ENCODE data around the gene LPAR1. TPM values are rescaled to one million over a fixed set of nuclear protein-coding genes. Genes with fewer than 3 reads are reported as not detected.

The LPAR1 gene
- total and polyA plus RNA-seq, 2 of the 8 experiments (the other 6 are each of a cell fraction or from before 2014, with no cell fraction given) = 3.4 to 5.1 TPM

DNA sequence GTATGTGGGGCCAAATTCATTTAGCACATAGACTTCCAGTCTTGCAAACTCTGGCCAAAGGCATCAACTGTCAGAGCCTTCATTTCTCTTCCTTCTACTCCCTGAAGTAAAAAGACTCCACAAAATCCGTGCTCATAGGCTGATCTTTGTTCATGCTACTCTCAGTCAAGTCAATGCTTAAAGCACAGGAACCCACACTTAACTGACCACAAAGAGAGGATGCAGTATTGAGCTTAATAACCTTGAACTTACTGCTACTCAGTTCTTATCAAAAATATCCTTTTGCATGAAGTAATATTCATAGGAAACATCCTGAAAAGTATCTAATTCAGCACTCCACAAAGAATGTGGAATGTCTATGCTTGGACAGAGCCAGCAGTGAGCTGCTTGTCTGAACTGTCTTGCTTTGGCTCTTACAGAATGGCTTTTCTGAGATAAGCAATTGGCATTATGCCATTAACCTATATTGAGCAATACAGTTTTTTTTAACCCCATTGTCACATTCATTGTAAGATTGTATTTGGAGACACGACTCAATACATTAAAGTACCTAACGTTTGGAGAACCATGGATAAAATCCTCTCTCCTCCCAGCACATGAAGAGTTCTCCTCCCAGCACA, 21.7 kb downstream of the LPAR1 start:
- no peaks in the 10 kb centered on the region for H3K79me2 ChIP-seq (ENCODE audit: control insufficient read depth in 1 of 2, insufficient read depth in 2 of 2, low read length in 2 of 2)
- no peak overlapping the region for H3K27ac ChIP-seq (ENCODE audit: low read depth, low read length)
- no peak overlapping the region for H3K23ac ChIP-seq (ENCODE audit: insufficient read length)
- POLR2A ChIA-PET (ENCODE audit: partially characterized antibody) = no interaction called here
- H4K20me1 ChIP-seq (replicated peaks in 1 of 2; ENCODE audit: control insufficient read depth in 1 of 2, insufficient read depth in 2 of 2, low read length in 2 of 2) = no peaks in the 10 kb centered on the region
- no peaks in the 10 kb centered on the region for H3K4me1 ChIP-seq (replicated peaks in 1 of 4; ENCODE audit: control insufficient read depth in 3 of 4, insufficient read depth in 4 of 4, low read length in 3 of 4)
- H2BK120ac ChIP-seq (replicated peaks; ENCODE audit: low read depth, low read length) = no peak overlapping the region
- FAIRE-seq (no peak), DNase-seq (ENCODE audit: low read depth in 1 of 2, low spot score in 2 of 2) (no peak)
- no peak overlapping the region for H2BK20ac ChIP-seq (ENCODE audit: low read length)
- no peaks in the 10 kb centered on the region for H3K79me1 ChIP-seq (ENCODE audit: low read depth, low read length)
- H3K27me3 ChIP-seq (replicated peaks in 1 of 4; ENCODE audit: control insufficient read depth in 3 of 4, extremely low read depth in 1 of 4, insufficient read depth in 3 of 4, low read length in 3 of 4) = no peaks in the 10 kb centered on the region
- no peak overlapping the region for H2BK12ac ChIP-seq (ENCODE audit: low read depth, low read length)
- no peak overlapping the region for H2BK15ac ChIP-seq (ENCODE audit: low read length)
- H3K9ac ChIP-seq (replicated peaks in 1 of 4; ENCODE audit: extremely low read depth in 1 of 4, low read depth in 3 of 4, low read length in 3 of 4) = no peak overlapping the region
- H3K23me2 ChIP-seq (ENCODE audit: low read depth, low read length) = no peaks in the 10 kb centered on the region
- no peak overlapping the region for H3K4ac ChIP-seq (replicated peaks; ENCODE audit: insufficient read length, low read depth, low read length)
- H2BK5ac ChIP-seq (ENCODE audit: low read depth, low read length) = no peak overlapping the region
- H3K36me3 ChIP-seq (ENCODE audit: control insufficient read depth in 2 of 4, insufficient read depth in 4 of 4, low read length in 3 of 4) = no peaks in the 10 kb centered on the region
- H3K9me3 ChIP-seq (ENCODE audit: insufficient read depth in 2 of 2, low read depth in 1 of 2, low read length in 1 of 2) = no peaks in the 10 kb centered on the region
- no peak overlapping the region for H4K8ac ChIP-seq (ENCODE audit: extremely low read depth, insufficient read depth, low read length)
- no peak overlapping the region for H3K14ac ChIP-seq (ENCODE audit: insufficient read length)
- CTCF ChIA-PET (ENCODE audit: partially characterized antibody) = interaction anchor here (1.5 kb wide), 1 partner anchor 383 kb away, joined by 4 read pairs; no protein-coding TSS in a partner anchor
- WGBS, 2 experiments (ENCODE audit: extremely low coverage in 1 of 2, insufficient coverage in 1 of 2, insufficient read length in 1 of 2, insufficient replicate concordance in 2 of 2, low coverage in 1 of 2, low lambda C conversion rate in 2 of 2, missing lambda C conversion rate in 1 of 2) = 80% methylated on average over 3 of the region's 3 CpGs; no CpG with 5 or more reads in 1 of the 2 experiments
- H2AK5ac ChIP-seq (ENCODE audit: low read depth, low read length) = no peak overlapping the region
- H4K5ac ChIP-seq (ENCODE audit: insufficient read length, low read depth, low read length) = no peak overlapping the region
- no peak overlapping the region for H2AFZ ChIP-seq (ENCODE audit: low read length)
- H3K18ac ChIP-seq (ENCODE audit: extremely low read depth, low read length) = no peak overlapping the region
- no peak overlapping the region for H3K4me3 ChIP-seq (ENCODE audit: extremely low read depth in 1 of 4, insufficient read depth in 2 of 4, low read depth in 3 of 4, low read length in 4 of 4)
- no peak overlapping the region for H3K56ac ChIP-seq (replicated peaks; ENCODE audit: insufficient read length, low read depth, low read length)
- no peak for TF ChIP-seq EP300 (IDR thresholded peaks at IDR 0.05; ENCODE audit: borderline replicate concordance in 1 of 2, low read depth in 2 of 2, low read length in 2 of 2)
- TF ChIP-seq EZH2 (IDR thresholded peaks at IDR 0.05; ENCODE audit: low read depth, low read length, severe bottlenecking) = no peak
- no peak for TF ChIP-seq POLR2A (IDR thresholded peaks at IDR 0.05; ENCODE audit: control extremely low read depth in 1 of 2, low read depth in 2 of 2, low read length in 2 of 2)
- no peak for TF ChIP-seq RXRA (IDR thresholded peaks at IDR 0.05; ENCODE audit: insufficient read depth, low read depth, low read length)
- no peak for TF ChIP-seq KDM4A (IDR thresholded peaks at IDR 0.05; ENCODE audit: low read depth, low read length, severe bottlenecking)
- no peak for TF ChIP-seq CEBPB (IDR thresholded peaks at IDR 0.05; ENCODE audit: low read depth, low read length)
- no peak for TF ChIP-seq BCL11A (IDR thresholded peaks at IDR 0.05; ENCODE audit: low read depth in 2 of 2, low read length in 2 of 2)
- TF ChIP-seq NANOG (IDR thresholded peaks at IDR 0.05; ENCODE audit: insufficient read depth, low read depth, low read length, poor library complexity, severe bottlenecking) = no peak
- TF ChIP-seq RBBP5 (IDR thresholded peaks at IDR 0.05; ENCODE audit: borderline replicate concordance, low read depth, low read length) = no peak
- no peak for TF ChIP-seq RAD21 (IDR thresholded peaks at IDR 0.05 in 1 of 2, conservative IDR thresholded peaks at IDR 0.05 in 1 of 2; ENCODE audit: low read depth in 2 of 2, low read length in 2 of 2)
- no peak for TF ChIP-seq CBX5 (IDR thresholded peaks at IDR 0.05; ENCODE audit: low read depth, low read length)
- no peak for TF ChIP-seq MAFK (IDR thresholded peaks at IDR 0.05; ENCODE audit: low read depth, low read length)
- TF ChIP-seq FOSL1 (IDR thresholded peaks at IDR 0.05; ENCODE audit: insufficient read depth, low read depth, low read length) = no peak
- no peak overlapping the region for H3K4me2 ChIP-seq (ENCODE audit: insufficient read depth in 1 of 2, low read depth in 2 of 2, low read length in 2 of 2)
- no peak overlapping the region for H4K91ac ChIP-seq (replicated peaks; ENCODE audit: insufficient read length, low read length)
